ENCODE data around the gene SLIT3. TPM values are rescaled to one million over a fixed set of nuclear protein-coding genes. Genes with fewer than 3 reads are reported as not detected.

SLIT3 gene
- total and polyA plus RNA-seq, 2 donors (not counting 3 experiments of a cell fraction or from before 2014, with no cell fraction given) = 0.90 to 1.0 TPM

DNA sequence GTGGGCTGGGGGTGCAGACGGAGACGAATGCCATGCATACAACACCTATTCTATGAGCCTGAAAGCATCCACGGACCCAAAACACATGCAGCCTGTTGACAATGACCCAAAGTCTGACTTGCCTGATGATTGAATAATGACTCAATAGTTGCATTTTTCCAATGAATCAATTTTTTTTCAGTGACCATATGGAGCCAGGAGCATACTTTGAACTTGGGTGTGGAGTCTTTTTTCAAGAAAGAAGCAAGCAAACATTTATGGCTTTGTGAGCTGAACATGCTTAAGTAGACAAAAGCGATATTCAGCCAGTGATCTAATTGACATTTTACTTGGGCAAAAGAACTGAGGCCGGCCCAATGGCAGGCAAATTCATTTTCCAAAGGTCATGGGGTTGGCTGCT is 437.9 kb downstream of the SLIT3 start:
- DNase-seq (ENCODE audit: low read depth, low spot score) (no peak), FAIRE-seq (no peak)
- no peaks in the 10 kb centered on the region for H3K27me3 ChIP-seq (ENCODE audit: control insufficient read depth in 2 of 2, insufficient read depth in 2 of 2, low read length in 2 of 2)
- ChIA-PET CTCF (no interaction called here), POLR2A (no interaction called here)
- no peaks in the 10 kb centered on the region for H4K20me1 ChIP-seq (replicated peaks; ENCODE audit: control insufficient read depth, extremely low read depth, insufficient read depth, low read length)
- no peak overlapping the region for H3K27ac ChIP-seq (ENCODE audit: insufficient read depth, low read depth, low read length)
- no peaks in the 10 kb centered on the region for H3K9me3 ChIP-seq (replicated peaks; ENCODE audit: control insufficient read depth, insufficient read depth, low read length)
- H3K9me1 ChIP-seq (replicated peaks; ENCODE audit: control insufficient read depth, extremely low read depth, insufficient read depth, low read length) = no peaks in the 10 kb centered on the region
- H2AFZ ChIP-seq (ENCODE audit: low read depth, low read length) = no peak overlapping the region
- H3K9ac ChIP-seq (replicated peaks; ENCODE audit: extremely low read depth, insufficient read depth, low read length) = no peak overlapping the region
- no peak overlapping the region for H3K4me2 ChIP-seq (ENCODE audit: insufficient read depth, low read length)
- no peaks in the 10 kb centered on the region for H3K36me3 ChIP-seq (ENCODE audit: control insufficient read depth in 2 of 2, extremely low read depth in 1 of 2, insufficient read depth in 2 of 2, low read length in 2 of 2)
- no peak for TF ChIP-seq GATA2 (IDR thresholded peaks at IDR 0.05; ENCODE audit: insufficient read depth, insufficient read length, low read depth, low read length)
- TF ChIP-seq FOS (IDR thresholded peaks at IDR 0.05; ENCODE audit: borderline replicate concordance, insufficient read depth, low read length) = no peak
- TF ChIP-seq POLR2A (IDR thresholded peaks at IDR 0.05; ENCODE audit: low read depth, low read length) = no peak
- TF ChIP-seq JUN (IDR thresholded peaks at IDR 0.05; ENCODE audit: borderline replicate concordance, insufficient read depth, insufficient read length, low read depth) = no peak
- no peak for TF ChIP-seq EZH2 (IDR thresholded peaks at IDR 0.05; ENCODE audit: borderline replicate concordance, low read depth, low read length, severe bottlenecking)
- TF ChIP-seq, protein P1, sequence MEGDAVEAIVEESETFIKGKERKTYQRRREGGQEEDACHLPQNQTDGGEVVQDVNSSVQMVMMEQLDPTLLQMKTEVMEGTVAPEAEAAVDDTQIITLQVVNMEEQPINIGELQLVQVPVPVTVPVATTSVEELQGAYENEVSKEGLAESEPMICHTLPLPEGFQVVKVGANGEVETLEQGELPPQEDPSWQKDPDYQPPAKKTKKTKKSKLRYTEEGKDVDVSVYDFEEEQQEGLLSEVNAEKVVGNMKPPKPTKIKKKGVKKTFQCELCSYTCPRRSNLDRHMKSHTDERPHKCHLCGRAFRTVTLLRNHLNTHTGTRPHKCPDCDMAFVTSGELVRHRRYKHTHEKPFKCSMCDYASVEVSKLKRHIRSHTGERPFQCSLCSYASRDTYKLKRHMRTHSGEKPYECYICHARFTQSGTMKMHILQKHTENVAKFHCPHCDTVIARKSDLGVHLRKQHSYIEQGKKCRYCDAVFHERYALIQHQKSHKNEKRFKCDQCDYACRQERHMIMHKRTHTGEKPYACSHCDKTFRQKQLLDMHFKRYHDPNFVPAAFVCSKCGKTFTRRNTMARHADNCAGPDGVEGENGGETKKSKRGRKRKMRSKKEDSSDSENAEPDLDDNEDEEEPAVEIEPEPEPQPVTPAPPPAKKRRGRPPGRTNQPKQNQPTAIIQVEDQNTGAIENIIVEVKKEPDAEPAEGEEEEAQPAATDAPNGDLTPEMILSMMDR (IDR thresholded peaks at IDR 0.05; ENCODE audit: extremely low read depth in 1 of 2, insufficient read depth in 1 of 2, low read depth in 1 of 2, low read length in 2 of 2) = no peak
- no peak for TF ChIP-seq MYC (IDR thresholded peaks at IDR 0.05; ENCODE audit: low read depth, low read length)
- TF ChIP-seq, protein P2, sequence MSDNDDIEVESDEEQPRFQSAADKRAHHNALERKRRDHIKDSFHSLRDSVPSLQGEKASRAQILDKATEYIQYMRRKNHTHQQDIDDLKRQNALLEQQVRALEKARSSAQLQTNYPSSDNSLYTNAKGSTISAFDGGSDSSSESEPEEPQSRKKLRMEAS (IDR thresholded peaks at IDR 0.05; ENCODE audit: insufficient read depth, insufficient read length) = no peak
- TF ChIP-seq POLR2AphosphoS5 (IDR thresholded peaks at IDR 0.05; ENCODE audit: insufficient read depth, low read depth, low read length) = no peak
- H3K79me2 ChIP-seq (ENCODE audit: control insufficient read depth, insufficient read depth, low read length) = no peaks in the 10 kb centered on the region
- no TSS peak for BruUV-seq (replicated peaks)
- dilution Hi-C loops (cut with MboI; ENCODE audit: extremely low pct_ligation_motif_present, low sequenced_read_pairs) = no loop called here
- H3K4me3 ChIP-seq (replicated peaks in 1 of 3; ENCODE audit: insufficient read depth in 1 of 3, low read depth in 1 of 3, low read length in 3 of 3) = no peak overlapping the region
- intact Hi-C loops (cut with micrococcal nuclease) = no loop called here
- no peaks in the 10 kb centered on the region for H3K4me1 ChIP-seq (ENCODE audit: control insufficient read depth, extremely low read depth, insufficient read depth, low read length)
